HG03139 (cell line): ENCODE results near the gene GRIA2.

Experiments used
- ATAC-seq: cut with Tn5 transposase; IDR thresholded peaks from one replicate; pipeline ENCODE4 v1.9.1; 2021; ENCODE audit not compliant: unreplicated experiment

The GRIA2 gene

DNA sequence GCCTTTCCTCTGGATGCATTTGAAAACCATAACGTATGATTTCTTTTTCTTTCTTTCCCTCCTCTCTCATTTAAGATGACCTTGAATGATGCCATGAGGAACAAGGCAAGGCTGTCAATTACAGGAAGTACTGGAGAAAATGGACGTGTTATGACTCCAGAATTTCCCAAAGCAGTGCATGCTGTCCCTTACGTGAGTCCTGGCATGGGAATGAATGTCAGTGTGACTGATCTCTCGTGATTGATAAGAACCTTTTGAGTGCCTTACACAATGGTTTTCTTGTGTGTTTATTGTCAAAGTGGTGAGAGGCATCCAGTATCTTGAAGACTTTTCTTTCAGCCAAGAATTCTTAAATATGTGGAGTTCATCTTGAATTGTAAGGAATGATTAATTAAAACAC is 142.8 kb downstream of the GRIA2 start:
- no peak for ATAC-seq

DNA sequence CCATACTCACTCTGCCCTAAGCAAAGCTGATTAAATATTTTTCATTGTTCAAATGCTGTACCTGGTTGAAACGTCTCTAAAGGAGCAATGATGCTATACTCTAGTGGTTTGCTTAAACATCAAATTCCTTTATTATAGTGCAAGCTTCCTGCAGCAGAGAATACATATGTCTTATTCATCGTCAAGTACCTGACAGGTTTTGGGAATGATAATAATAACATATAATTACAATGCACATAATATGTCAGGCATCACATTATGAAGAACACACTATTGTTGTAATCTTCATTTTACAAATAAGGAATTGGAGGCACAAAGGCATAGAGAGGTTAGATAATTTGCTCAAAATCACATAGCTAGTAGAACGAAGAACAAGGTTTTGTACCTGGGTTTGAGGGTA is 151.6 kb downstream of the GRIA2 start:
- ATAC-seq, result no peak

GRCh38 chr4:157372567-157372966 is 152.0 kb downstream of the GRIA2 start:
- no peak for ATAC-seq

DNA sequence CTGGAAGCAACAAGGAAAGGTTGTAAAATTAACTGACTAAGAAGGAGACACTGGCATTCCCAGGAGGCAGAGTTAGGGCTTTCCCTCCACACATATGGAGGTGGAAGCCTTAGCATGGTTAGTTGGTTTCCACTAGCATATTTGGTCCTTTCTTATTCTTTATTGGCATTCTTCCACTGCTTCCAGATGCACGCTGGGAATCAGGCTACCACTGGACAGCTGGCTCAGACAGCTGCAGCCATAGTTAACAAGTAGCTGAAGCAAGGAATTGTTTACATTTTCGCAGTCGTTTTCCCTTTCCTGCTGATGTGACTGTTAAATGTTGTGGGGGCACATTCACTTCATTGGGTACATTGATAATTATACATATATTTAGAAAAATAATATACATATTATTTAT is 169.2 kb downstream of the GRIA2 start:
- ATAC-seq, result no peak

DNA sequence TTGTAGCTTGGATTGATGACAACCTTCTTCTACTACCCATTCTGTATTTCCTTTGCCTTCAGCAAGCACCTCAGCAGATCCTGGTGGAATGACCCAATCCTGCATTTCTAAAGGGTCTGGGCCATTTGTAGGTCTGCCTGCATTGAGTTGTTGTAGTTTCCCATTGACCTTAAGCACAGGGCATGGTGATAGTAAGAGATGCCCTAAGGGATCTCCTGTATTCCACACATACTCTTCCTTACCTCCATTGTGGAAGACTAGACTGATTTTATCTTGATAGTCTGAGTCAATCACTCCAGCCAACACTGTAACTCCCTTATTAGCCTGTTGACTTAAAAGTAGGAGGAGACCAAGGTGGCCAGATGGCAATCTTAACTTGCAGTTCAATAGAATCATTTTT is 184.5 kb downstream of the GRIA2 start:
- ATAC-seq, result no peak
